K562 (cell line): Measurements from ENCODE around the gene TNFAIP3. TPM values are rescaled to one million over a fixed set of nuclear protein-coding genes. Genes with fewer than 3 reads are reported as not detected.

ENCODE experiments used
- CHCHD3 ChIP-seq: fragments of 250-450 bp; sonication (Bioruptor Pico); IDR thresholded peaks from 2 replicates; pipeline ENCODE4 v2.1.2; 2022; ENCODE audit warnings: mild to moderate bottlenecking
- DEAF1 ChIP-seq: fragments of 450-650 bp; formaldehyde crosslinking; IDR thresholded peaks from 2 replicates; pipeline ENCODE4 v1.4.0; 2020; ENCODE audit warnings: mild to moderate bottlenecking, moderate library complexity
- ELF2 ChIP-seq: fragments of 250-450 bp; sonication (Bioruptor Pico); IDR thresholded peaks from 2 replicates; pipeline ENCODE4 v1.5.0; 2021; ENCODE audit warnings: mild to moderate bottlenecking
- FOXP4 ChIP-seq: sonication (generic); formaldehyde crosslinking; IDR thresholded peaks from 2 replicates; pipeline ENCODE4 v1.8.0; 2022; ENCODE audit warnings: mild to moderate bottlenecking, missing genetic modification reagents, borderline replicate concordance
- HCFC1 ChIP-seq: IDR thresholded peaks from 2 replicates; pipeline ENCODE4 v1.6.1; 2012; ENCODE audit warnings: low read depth, low read length, improper control_type of control experiment
- HDAC1 ChIP-seq, 2 experiments: fragments of 450-650 bp; IDR thresholded peaks; 2 replicates each; pipeline ENCODE4 v1.6.1; 2016 to 2017; ENCODE audit warnings: inconsistent platforms in 1 of 2, mild to moderate bottlenecking in 1 of 2, moderate library complexity in 1 of 2
- HDAC3 ChIP-seq: fragments of 450-650 bp; IDR thresholded peaks from 2 replicates; pipeline ENCODE4 v1.6.1; 2018; ENCODE audit warnings: borderline replicate concordance, mild to moderate bottlenecking, moderate library complexity; ENCODE audit not compliant: partially characterized antibody
- HMBOX1 ChIP-seq: sonication (generic); IDR thresholded peaks from 2 replicates; pipeline ENCODE4 v1.6.1; 2016
- IRF9 ChIP-seq: fragments of 450-650 bp; IDR thresholded peaks from 2 replicates; pipeline ENCODE4 v1.6.1; 2016; ENCODE audit warnings: missing biosample characterization, missing genetic modification characterization
- LEF1 ChIP-seq: fragments of 450-650 bp; IDR thresholded peaks from 2 replicates; pipeline ENCODE4 v1.6.1; 2016; ENCODE audit warnings: mild to moderate bottlenecking
- PCBP2 ChIP-seq: fragments of 200-400 bp; formaldehyde crosslinking; IDR thresholded peaks from 2 replicates; pipeline ENCODE4 v1.6.1; 2018; ENCODE audit warnings: low read length, low read depth, mild to moderate bottlenecking, moderate library complexity; ENCODE audit not compliant: poor library complexity, severe bottlenecking
- PHF21A ChIP-seq: fragments of 450-650 bp; IDR thresholded peaks from 2 replicates; pipeline ENCODE4 v1.6.1; 2017; ENCODE audit warnings: low read depth, borderline replicate concordance
- POLR3G ChIP-seq: IDR thresholded peaks from 2 replicates; pipeline ENCODE4 v1.6.1; 2011; ENCODE audit not compliant: insufficient read length, insufficient replicate concordance; ENCODE audit errors: extremely low read depth
- RAD51 ChIP-seq: fragments of 450-650 bp; IDR thresholded peaks from 2 replicates; pipeline ENCODE4 v1.7.1; 2016; ENCODE audit warnings: low read depth, mild to moderate bottlenecking, borderline replicate concordance
- RBM15 ChIP-seq: fragments of 200-400 bp; formaldehyde crosslinking; IDR thresholded peaks from 2 replicates; pipeline ENCODE4 v1.6.1; 2018; ENCODE audit warnings: mild to moderate bottlenecking, low read length, moderate library complexity; ENCODE audit not compliant: insufficient read depth
- SMARCB1 ChIP-seq: IDR thresholded peaks from 2 replicates; pipeline ENCODE4 v1.6.1; 2011; ENCODE audit warnings: improper control_type of control experiment, low read depth; ENCODE audit not compliant: insufficient read length
- TRIM24 ChIP-seq, 2 experiments: fragments of 450-650 bp; IDR thresholded peaks; 2 replicates each; pipeline ENCODE4 v1.6.1; 2016
- ZKSCAN8 ChIP-seq: fragments of 200-800 bp; sonication (Bioruptor generic); IDR thresholded peaks from 2 replicates; pipeline ENCODE4 v1.6.1; 2016; ENCODE audit warnings: missing genetic modification characterization, missing compliant biosample characterization
- ZNF165 ChIP-seq: fragments of 250-450 bp; sonication (Bioruptor Pico); IDR thresholded peaks from 2 replicates; pipeline ENCODE4 v1.4.0; 2020; ENCODE audit warnings: borderline replicate concordance
- ZNF655 ChIP-seq: fragments of 250-450 bp; sonication (Bioruptor Pico); IDR thresholded peaks from 2 replicates; pipeline ENCODE4 v1.5.0; 2021
- polyA plus RNA-seq, 8 experiments: library from polyadenylated mRNA; depleted of rRNA in 4 of 8; stranded (reverse) in 5 of 8; unstranded in 3 of 8; fragments of >200 nt; fragmentation: Nextera tagmentation in 2 of 8; fragmentation: Illumina TruSeq in 1 of 8; extraction: Ambion mirVana in 2 of 8; extraction: Trizol in 1 of 8; gene quantifications; 2 replicates each; pipeline versions ENCODE4 v1.2.1 to v1.2.3, GENCODE V29; 2011 to 2014; ENCODE audit warnings: inconsistent platforms in 1 of 8, missing spikeins in 1 of 8
- total RNA-seq, 7 experiments: library from RNA; depleted of rRNA in 6 of 7; stranded (reverse); fragments of >200 nt in 6 of 7; fragmentation: Illumina TruSeq in 2 of 7; extraction: Trizol in 2 of 7; gene quantifications; 2 replicates each; pipeline versions ENCODE4 v1.2.1 to v1.2.3, GENCODE V29; 2011 to 2021; ENCODE audit warnings: low replicate concordance in 1 of 7

Gene TNFAIP3
- total and polyA plus RNA-seq, 9 of the 15 experiments (the other 6 are each of a cell fraction or from before 2014, with no cell fraction given), result 0.79 to 17.0 (median 6.4) TPM

GRCh38 chr6:137864812-137865508 lies 2.1 kb upstream of the TNFAIP3 start (continued):
- no peak for TF ChIP-seq HMBOX1
- no peak for TF ChIP-seq SMARCB1
- no peak for TF ChIP-seq LEF1
- TF ChIP-seq TRIM24 (IDR thresholded peaks at IDR 0.05), result peak in 1 of 2 experiments; percentile 28; a peak in 1 of 4 replicates
- no peak for TF ChIP-seq HCFC1
- TF ChIP-seq HDAC3, result no peak
- no peak for TF ChIP-seq POLR3G
- TF ChIP-seq HDAC1 (IDR thresholded peaks at IDR 0.05), result peak in 1 of 2 experiments; percentile 55; a peak in 2 of 4 replicates
- TF ChIP-seq ZNF655 (CRISPR knock-in tag), result no peak
- no peak for TF ChIP-seq ZKSCAN8 (CRISPR knock-in tag)
- no peak for TF ChIP-seq ZNF165 (CRISPR knock-in tag)
- TF ChIP-seq ELF2 (CRISPR knock-in tag), result peak; percentile 15; the same call in 1 of the 2 replicates
- TF ChIP-seq PHF21A, result no peak
- TF ChIP-seq RAD51, result no peak
- no peak for TF ChIP-seq PCBP2
- TF ChIP-seq RBM15, result no peak
- no peak for TF ChIP-seq IRF9 (tag)
- no peak for TF ChIP-seq CHCHD3
- peak; percentile 61 for TF ChIP-seq DEAF1 (CRISPR knock-in tag)
- TF ChIP-seq FOXP4 (CRISPR knock-in tag), result no peak
